HG02642 (cell line): Measurements from ENCODE around the gene MYL4.

Source experiments
- ATAC-seq: cut with Tn5 transposase; IDR thresholded peaks from one replicate; pipeline ENCODE4 v1.9.1; 2021; ENCODE audit warnings: mild to moderate bottlenecking; ENCODE audit not compliant: unreplicated experiment, poor library complexity

MYL4 gene

GRCh38 chr17:47239619-47239966 lies 30.4 kb downstream of the MYL4 start:
- ATAC-seq: no peak

DNA sequence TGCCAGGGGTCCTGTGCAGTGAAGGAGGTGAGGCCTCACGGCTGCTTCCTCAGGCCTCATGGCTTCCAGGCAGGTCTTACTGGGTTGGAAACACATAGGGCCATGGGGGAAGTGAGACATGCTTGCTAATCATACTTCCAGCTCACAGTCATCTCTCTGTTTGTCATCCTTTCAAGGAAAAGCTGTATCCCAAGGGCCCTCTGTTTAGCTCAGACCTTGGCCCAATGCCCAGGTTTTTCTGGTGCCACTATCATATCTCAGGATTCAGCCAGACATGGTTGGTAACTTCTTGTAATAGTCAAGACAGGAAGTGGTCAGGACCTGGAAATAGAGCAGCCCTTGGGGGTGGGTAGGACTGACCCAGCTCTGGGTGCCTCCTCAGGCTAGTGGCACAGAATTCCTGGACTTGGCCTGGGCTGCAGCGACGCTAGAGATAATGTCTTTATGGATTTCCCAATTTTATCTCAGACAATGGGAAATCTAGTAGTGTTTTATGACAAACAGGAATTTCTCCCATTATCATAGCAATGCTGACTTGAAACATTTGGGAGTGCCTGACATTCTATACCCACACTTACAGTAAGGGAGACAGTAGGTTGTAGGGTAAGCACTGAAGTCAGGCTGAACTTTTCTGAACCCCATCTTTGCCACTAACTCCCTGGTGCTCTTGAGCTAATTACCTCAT lies 31.0 kb downstream of the MYL4 start:
- ATAC-seq: no peak

DNA sequence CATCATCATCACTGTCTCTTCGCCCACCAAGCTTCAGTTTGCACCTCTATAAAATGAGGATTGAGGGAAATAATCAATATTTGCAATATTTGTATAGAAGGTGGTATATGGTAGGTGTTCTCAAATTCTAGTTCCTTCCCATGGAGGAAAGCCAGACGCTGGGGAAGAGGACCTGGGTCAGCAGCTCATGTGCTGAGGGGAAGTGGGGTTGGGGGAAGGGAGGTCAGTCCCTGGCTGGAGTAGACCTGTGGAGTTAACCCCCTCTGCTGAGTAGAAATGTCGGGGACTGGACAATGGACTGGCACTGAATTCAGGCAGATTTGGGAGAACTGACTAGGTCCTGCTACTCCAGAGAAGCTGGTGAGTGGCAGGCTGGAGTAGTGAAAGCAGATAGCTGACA lies 31.7 kb downstream of the MYL4 start:
- ATAC-seq: no peak

- ATAC-seq: no peak
Observed at GRCh38 chr17:47242648-47243047, 33.5 kb downstream of the MYL4 start.

DNA sequence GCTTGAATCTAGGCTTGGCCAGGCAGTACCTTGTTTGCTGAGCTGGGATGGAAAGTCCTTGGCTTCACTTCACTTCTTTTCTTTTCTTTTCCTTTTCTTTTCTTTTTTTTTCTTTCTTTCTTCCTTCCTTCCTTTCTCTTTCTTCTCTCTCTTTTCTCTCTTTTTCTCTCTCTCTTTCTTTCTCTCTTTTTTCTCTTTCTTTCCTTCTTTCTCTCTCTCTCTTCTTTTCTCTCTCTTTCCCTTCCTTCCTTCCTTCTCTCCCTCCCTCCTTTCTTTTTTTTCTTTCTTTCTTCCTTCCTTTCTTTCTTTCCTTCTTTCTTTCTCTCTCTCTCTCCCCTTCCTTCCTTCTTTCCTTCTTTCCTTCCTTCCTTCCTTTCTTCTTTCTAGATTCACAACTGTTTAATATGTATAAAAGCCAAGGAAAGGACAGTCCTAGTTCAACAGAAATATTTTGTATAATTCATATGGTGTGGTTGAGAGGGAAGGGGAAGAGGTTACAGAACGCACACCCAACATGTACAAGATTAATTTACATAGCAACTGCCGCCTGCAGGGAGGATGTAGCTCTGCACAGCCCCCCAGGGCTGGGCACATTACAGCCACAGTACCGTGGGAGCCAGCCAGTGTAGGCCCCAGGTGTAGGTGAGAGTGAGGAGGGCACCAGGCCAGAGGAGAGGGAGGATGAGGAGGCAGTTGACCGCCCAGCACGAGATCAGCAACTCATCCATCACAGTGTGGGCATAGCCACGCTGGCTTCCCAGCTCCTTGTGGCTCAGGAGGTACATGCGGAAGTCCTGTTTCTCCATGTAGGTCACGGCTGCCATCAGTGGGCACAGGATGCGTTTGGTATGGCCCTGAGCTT lies 34.8 kb downstream of the MYL4 start:
- ATAC-seq: no peak

DNA sequence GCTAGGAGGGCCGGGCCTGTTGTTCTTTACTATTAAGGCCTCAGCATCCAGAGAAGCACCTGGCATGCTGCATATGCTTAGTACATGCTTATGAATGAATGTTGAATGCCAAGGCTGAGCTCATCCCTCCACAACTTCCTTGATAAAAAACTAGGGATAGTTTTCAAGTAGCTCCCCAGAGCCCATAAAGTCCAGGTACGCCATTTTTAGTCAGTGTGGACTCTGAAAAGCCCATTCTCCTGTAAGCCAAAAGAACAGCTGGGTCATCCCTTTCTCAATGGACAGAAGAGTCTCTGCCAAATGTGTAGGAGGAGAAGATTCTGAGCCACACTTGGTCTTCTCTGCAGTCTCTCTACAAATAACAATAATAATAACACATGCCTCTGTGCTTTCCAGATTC lies 35.5 kb downstream of the MYL4 start:
- ATAC-seq: no peak

- no peak for ATAC-seq
Observed at GRCh38 chr17:47246120-47246519, 37.0 kb downstream of the MYL4 start.

DNA sequence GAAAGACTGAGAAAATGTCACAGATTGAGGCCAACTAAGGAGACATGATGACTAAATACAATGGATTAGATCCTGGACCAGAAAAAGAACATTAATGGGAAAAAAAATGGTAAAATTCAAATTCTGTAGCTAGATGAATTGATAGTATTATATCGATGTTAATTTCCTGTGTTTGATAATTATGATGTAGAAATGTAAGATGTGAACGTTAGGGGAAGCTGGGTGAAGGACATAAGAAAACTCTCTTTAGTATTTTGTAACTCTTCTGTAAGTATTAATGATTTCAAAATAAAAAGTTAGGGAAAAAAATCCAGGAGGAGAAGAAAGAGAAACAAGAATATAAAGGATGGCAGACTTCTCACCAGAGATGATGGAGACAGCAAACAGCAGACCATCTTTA lies 41.7 kb downstream of the MYL4 start:
- ATAC-seq: no peak

- ATAC-seq: no peak
Observed at GRCh38 chr17:47251421-47251940, 42.3 kb downstream of the MYL4 start.

GRCh38 chr17:47252209-47252608 lies 43.1 kb downstream of the MYL4 start:
- no peak for ATAC-seq

DNA sequence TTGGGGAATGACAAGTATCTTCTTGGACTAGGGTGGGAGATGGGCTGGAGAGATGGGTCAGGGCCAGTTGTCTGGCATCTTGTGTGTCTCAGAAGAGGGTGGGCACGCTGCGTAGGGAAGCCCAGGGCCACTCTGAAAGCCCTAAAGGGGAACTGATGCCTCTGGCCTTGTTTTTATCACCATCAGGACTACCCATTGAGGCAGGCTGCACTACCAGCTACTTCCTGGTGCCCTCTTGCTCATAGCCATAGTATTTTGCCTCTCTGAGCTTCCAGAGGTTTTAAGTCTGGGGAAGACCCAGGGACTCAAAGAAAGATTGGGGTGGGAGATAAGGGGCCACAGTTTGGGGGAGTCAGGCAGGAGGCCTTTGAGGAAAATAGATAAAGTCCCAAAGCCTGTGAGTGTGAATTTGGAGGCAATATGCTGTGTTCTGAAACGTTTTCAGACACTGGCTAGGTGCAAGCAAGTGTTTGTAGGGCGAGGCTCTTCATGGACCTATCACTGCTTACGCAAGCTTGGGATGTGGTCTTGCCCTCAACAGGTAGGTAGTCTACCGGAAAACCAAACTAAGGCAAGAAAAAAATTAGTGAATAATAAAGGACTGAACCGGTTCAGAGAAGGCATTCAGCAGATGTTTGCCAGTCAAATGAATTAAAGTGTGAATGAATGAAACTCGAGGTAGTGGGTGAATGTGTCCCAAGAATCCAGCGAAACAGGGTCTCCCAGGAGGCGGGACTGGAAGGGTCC lies 43.8 kb downstream of the MYL4 start:
- no peak for ATAC-seq

GRCh38 chr17:47253541-47254402 lies 44.6 kb downstream of the MYL4 start, which contains the start of gene ITGB3:
Gene ITGB3, plus strand, starts transcription at chr17:47253827. Its CDS starts 35 bp downstream, at chr17:47253862.
- peak; percentile 89 for ATAC-seq

GRCh38 chr17:47254403-47254943 lies 45.3 kb downstream of the MYL4 start:
- peak; percentile 12 for ATAC-seq

DNA sequence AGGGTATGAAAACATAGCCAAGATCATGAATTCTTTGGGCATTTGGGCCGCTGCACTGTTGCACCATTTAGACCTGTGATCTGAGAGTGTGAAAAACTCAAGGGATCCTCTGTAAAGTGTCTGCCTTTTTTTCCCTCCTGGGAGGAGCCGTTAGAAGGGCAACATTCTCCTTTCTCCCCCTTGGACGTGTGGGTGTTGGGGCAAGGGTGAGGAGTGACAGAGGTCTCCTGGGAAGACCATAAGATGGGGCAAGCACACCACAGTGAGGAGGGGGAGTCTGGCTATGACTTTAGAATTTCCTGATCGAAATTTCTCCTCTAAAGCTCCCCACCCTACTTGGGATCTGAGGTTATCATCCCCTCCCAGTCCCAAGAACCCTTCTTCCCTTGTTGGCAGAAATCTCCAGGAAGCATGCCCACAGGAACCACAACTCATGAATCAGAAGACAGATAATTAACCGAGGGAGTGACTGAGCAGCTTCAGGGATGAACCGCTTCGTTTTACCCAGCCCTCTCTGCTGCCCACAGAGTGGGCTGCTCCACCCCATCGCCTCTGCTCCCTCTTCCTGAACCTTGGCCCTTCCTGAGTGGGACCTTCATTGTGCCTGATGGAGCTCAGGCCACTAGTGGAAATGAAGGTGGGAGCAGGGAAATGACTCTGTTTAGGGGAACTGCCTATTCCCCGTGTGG lies 48.6 kb downstream of the MYL4 start:
- no peak for ATAC-seq

GRCh38 chr17:47262586-47262985 lies 53.4 kb downstream of the MYL4 start:
- ATAC-seq: no peak

DNA sequence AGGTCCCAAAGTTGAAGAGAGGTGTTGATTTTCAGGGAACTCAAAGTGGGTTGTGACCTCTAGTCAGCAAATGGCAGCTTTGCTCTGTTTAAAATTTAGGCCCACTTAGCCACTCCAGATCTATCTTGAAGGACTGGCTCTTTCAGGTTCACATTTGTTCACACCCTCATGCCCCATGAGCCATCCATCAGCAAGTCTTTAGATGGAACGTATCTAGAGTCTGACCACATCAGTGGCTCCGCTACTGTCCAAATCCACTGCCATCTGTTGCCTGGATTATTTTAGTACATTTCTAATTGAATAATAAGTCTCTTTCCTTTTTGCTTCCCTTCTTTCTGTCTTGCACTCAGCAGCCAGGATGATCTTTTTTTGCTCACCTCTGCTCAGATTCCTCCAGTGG lies 55.0 kb downstream of the MYL4 start:
- no peak for ATAC-seq

GRCh38 chr17:47265983-47266541 lies 56.9 kb downstream of the MYL4 start:
- ATAC-seq: no peak

DNA sequence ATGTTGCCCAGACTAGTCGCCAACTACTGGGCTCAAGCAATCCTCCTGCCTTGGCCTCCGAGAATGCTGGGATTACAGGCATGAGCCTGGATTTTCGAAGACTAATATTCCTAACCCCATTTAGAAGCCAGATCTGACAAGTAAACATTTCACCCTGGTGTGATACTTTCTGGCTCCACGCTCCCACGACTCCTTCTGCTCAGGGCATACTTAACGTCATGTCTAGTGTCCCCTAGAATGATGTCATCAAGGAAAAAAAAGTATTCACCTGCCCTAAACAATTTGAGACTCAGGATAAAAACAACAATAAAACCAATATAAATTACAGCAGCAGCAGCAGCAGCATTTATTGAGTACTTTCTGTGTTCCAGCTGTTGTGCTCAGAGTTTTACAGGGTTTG lies 57.6 kb downstream of the MYL4 start:
- ATAC-seq: no peak

GRCh38 chr17:47267354-47267828 lies 58.2 kb downstream of the MYL4 start:
- ATAC-seq: no peak
